Endometrial microvascular endothelial cells (primary cell): Measurements from ENCODE around the gene ATXN7L1. TPM values are rescaled to one million over a fixed set of nuclear protein-coding genes. Genes with fewer than 3 reads are reported as not detected.
"Not testable (repeated sequence)": the region's sequence is repeated elsewhere in the genome, so short reads cannot be mapped to it uniquely, and the experiment has no call there.

Source experiments
- in situ Hi-C: cut with HindIII; loops from 2 replicates; pipeline ENCODE4 v1.10.0; 2017; ENCODE audit warnings: low sequenced_read_pairs, low pct_unique_long_range_greater_than_20kb; ENCODE audit errors: inconsistent ontology term
- total RNA-seq: library from RNA; depleted of rRNA; stranded (reverse); fragments of >200 nt; gene quantifications from one replicate; pipeline ENCODE4 v1.2.3, GENCODE V29; 2015; ENCODE audit errors: inconsistent ontology term

ATXN7L1 gene
- total RNA-seq, 1 donor from 2014 or later, result 4.8 TPM

DNA sequence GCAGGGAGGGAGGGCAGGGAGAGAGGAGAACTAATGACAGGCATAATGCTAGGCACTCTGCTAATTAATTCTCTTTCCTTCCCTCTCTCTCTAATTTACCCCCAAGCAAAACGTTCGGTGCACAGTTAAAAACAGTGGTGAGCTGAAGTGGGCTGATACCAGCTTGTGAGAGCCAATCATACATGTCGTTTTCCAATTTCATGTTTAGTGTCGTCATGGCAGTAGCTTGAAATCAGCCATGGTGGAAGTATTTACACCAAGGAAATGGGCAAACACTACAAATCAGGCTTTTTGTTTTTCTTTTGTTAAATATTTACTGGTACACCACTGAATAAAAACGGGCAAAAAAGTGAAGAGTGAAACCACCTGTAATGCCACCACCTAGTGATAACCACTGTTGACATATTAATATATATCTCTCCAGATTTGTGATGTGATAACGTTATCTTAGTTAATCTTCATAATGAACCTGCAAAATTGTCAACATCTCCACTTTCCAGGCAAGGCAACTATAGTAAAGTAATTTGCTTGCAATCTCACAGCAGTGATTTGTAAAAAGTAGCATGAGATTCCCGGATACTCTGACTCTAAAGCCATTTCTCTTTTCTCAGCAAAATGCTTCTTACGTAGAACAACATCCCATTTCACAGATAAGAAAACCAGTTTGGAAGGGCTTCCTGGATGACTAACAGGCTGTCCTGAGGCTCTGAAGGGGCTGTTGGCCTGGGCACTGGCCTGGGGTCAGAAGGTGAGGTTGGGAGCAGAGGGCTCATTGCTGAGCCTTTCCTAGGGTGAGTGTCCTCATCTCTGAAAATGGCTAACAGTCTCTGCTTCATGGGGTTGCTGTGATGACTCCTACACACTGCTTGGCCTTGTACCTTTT lies 83.7 kb downstream of the ATXN7L1 start:
- in situ Hi-C loops, result no loop called here

DNA sequence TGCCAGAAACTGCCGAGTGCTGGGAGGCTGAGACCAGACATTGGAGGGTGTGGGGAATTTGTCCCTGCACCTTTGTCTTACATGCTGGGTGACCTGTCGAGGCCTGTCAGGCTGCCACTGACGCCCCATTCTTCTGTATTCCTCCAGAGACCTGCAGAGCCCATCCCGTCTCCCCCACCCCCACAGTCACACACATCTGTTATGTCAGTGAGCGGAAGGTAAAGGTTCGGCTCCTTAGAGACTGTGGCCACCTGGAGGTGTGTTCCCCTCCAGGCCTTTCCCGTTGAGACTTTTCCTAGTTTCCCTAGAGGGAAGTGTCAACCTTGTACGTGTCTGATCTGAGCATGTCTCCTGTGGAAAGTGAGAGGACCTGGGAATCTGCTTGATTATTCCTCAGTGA lies 84.5 kb downstream of the ATXN7L1 start:
- in situ Hi-C loops, result no loop called here

- in situ Hi-C loops, result no loop called here
Observed at GRCh38 chr7:105790996-105791395, 85.4 kb downstream of the ATXN7L1 start.

DNA sequence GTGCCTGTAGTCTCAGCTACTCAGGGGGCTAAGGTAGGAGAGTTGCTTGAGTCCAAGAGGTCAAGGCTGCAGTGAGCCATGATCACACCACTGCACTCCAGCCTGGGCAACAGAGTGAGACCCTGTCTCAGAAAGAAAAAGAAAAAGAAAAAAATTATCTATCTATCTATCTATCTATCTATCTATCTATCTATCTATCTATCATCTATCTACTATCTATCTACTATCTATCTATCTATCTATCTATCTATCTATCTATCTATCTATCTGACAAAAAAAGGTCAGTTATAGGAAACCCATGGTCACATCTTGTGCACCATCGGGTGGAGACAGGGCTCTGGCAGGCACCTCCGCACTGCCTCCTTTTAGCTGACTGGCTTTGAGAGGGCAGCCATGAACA lies 85.9 kb downstream of the ATXN7L1 start:
- in situ Hi-C loops, result not testable (repeated sequence)

DNA sequence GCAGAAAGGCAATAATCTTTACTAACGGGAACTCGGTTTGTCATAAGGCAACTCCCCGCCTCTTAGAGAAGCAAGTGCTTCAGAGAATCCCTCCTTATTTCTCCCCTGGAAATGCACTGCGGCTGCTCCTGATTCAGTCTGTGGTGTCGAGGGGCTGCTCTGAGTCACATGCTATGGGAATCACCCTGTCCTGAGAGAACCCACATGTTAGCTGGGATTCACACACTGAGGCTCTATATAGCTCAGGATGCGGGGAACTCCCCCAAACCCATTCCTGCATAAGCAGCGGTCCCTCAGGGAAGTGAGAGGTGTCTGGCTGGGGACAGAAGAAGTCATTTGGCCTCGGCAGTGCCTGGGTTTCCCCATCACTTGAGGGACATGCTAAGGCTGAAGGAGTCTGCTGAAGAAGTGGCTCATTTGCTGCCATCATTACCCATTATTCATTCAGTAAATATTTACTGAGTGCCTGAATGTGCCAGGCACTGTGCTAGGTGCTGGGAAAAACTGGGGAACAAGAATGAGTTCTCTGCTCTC lies 87.5 kb downstream of the ATXN7L1 start:
- in situ Hi-C loops, result no loop called here

GRCh38 chr7:105788356-105788755 lies 88.0 kb downstream of the ATXN7L1 start:
- in situ Hi-C loops, result no loop called here

GRCh38 chr7:105787793-105788192 lies 88.6 kb downstream of the ATXN7L1 start:
- in situ Hi-C loops, result no loop called here

DNA sequence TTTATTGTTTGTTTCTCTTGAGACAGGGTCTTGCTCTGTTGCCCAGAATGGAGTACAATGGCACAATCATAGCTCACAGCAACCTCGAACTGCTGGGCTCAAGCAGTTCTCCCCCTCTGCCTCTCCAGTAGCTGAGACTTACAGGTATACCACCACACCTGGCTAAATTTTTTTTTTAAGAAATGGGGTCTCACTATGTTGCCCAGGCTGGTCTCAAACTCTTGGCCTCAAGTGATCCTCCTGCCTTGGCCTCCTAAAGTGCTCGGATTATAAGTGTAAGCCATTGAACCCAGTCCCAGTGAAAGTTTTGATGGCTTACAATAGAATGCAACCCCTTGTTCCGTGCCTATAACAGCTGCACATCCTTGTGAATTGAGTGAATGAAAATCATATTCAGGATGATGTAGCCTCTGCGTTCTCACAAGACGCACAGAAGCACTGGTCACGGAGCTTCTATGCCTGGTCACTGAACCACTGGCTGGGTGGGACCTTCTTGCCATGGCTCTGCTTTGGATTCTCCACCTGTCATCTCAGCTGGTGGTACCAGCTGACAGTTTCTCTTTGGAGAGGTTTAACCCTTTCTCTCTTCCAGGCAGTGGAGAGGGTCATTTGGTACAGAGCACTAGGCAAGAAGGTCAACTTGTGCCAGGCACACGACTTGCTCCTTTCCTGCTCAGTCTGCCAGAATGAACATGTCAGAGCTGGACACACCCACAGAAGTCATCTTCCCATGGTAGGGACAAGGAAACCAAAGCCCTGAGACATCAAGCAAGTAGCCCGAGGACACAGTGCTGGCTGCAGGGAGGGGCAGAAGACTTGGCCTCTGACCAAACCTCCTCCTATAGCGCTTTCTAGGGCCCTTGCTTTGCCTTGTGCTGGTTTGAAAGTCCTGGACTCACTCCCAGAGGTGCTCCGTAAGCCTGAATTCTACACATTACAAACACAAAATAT lies 89.6 kb downstream of the ATXN7L1 start:
- in situ Hi-C loops, result no loop called here

DNA sequence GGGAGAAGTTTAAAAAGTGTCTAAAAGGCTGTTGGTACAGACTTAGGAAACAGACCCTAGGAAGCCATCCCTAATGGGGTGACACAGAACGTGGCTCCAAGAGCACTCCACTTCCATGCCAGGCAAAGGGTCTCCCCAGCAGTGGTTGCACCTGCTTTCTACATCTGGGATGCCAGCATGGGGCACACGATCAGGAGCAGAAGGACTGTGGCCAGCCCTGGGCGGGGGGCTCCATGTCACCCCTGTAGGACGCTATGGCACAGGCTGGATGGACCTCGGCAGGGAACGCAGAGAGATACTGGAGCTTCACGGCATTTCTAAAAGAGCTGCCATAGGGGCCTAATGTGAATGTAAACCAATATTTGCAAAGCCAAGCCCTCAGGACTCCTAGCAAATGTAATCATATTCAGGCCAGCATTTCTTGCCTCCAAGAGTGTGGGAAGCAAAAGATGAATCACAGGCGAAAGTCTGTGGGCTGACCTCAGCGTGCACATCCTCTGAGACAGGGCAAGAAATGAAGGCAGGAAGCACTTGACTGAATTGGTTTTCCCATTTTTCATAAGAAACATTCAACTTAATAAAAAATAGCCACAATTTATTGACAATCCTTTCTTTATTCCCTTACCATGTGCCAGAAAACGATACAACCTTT lies 93.9 kb downstream of the ATXN7L1 start:
- in situ Hi-C loops, result no loop called here

- in situ Hi-C loops, result no loop called here
Observed at GRCh38 chr7:105779856-105780780, 96.3 kb downstream of the ATXN7L1 start.

DNA sequence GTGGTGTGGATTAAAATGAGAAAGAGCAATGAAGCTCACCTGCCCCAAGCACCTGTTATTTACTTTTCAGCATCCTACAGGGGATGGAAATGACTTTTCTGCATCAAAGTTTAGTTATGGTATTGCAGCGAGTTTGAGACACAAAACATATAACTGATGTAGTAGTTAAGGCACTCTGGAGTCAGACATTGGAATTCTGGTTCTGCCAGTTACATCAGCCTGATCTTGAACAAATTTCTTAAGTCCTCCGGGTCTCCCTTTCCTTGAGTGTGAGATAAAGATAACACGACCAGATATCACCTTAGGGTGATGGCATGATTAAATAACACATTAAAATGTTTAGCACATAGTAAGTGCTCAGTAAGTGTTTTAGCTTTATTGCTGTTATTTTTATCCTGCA lies 97.4 kb downstream of the ATXN7L1 start:
- in situ Hi-C loops, result no loop called here

DNA sequence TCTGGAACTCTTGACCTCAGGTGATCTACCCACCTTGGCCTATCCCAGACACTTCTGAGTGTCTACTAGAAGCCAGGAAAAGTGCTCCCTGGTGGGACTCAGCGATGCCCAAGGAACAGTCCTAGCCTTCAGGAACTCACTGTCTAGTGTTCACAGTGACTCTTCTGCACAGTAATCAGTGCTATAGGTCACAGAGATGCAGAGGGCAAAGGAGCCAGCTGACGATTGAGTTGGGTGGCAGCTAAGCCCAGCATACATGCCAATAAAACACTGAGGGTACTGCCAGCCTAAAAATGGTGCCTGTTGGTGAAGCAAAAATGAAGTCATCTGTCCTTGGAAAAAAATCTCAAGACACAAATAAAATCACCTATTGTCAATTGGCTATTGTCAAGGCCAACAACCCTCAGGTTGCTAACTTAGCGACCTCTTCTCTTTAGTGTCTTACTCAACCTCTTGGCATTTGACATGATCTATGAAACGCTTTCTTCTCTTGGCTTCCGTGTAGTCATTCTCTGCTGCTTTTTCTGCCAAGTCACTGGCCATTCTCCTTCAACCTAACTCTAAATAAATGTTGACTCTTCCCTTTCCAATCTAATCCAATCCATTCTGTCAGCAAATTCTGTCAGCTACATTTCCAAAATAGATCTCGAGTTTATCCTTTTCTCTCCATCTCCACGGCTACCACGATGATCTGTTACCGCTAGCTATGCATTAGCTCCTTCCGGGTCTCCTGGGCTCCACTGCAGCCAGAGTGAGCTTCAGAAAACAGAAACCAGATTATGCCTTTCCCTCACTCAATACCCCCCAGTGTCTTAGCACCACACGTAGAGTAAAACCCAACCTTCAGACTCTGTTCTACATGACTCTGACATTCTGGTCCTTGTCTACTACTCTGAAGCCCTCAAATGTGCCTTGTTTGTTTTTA lies 99.2 kb downstream of the ATXN7L1 start:
- in situ Hi-C loops, result no loop called here

DNA sequence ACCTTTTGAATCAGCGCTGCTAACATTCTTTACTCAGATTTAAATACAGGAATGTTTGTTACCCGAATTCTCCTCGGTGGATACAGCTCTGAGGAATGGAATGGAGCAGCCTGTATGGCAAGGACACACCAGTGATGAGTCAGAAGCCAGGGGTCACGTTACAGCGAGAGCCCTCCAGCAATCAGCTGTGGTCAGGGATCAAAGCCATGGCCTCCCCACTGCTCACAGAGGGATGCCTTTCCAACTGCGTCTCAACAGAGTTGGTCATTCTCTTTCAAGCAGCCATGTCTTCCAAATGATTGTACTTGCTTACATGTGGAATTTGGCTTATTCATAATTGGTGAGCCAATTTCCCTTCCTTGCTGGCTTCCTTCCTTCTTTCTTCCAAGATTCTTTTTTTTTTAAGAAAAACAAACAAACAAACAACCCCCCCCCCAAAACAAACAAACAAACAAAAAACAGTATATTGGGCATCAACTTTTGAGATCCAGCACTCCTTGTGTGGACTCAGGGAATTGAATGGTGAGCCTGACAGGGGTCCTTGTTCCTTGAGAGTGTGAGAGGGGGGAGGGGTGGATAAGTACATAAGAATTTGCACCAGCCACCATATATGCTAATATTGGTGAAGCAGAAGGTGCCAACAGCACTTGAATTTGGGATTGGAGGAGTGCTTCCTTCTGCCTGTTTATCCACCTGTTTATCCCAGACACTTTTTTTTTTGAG lies 100.2 kb downstream of the ATXN7L1 start:
- in situ Hi-C loops, result no loop called here

DNA sequence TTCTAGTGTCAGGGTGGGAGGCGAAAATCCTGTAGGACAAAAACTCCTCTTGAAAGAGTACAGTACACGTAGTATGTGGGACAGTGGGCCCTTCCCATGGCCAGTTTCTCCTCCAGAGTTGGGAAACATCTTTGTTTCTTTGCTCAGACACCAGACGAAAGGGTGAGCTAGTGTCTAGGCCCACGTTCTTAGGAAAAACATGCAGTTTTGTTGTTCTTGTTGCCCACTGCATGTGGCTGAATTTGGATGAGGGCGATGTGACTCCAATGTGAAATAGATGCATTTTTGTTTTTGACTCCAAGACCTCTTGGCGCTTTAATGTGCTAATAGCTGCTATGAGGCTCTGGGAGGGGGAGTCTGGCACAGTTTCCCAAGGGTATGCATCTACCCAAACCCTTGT lies 100.8 kb downstream of the ATXN7L1 start:
- in situ Hi-C loops, result no loop called here

GRCh38 chr7:105773030-105773460 lies 103.4 kb downstream of the ATXN7L1 start:
- in situ Hi-C loops, result no loop called here

DNA sequence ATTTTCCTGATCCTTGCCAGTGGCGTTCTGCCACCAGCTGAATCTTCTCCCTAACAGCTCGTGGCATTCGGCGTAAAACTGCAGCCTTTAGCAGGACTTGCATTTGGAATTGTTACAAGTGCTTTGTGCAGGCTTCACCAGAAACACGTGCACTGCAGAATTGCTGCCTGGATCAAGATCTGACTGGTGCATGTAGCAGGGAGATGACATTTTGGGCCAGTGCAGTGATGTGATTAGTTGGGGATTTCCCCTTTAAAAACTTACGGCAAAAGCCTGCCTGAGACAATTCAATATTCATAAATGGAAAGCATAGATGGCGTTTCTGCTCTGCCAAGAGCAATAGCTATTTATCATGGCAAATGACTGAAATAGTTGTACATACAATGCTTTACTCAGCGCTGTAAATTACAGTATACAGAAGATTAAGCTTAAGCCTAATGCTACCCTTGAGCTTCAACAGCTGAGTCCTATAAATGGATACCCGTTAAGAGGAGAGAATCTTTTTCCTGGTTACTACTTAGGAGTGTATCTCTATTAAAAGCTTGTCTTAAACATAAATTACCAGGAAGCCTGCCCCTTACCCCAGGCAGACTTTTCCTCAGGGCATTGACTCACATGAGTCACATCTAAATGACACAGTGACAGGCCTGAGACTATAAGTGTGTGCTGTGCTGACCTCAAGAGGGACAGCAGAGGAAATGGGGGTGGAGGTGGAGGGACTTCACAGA lies 106.3 kb downstream of the ATXN7L1 start:
- in situ Hi-C loops, result no loop called here
